Mesothelial cell of epicardium (in vitro differentiated cells): ENCODE results near the gene OTOL1. TPM values are rescaled to one million over a fixed set of nuclear protein-coding genes. Genes with fewer than 3 reads are reported as not detected.

Source experiments
- DNase-seq, 2 experiments: peaks; one replicate each; pipeline ENCODE4 v3.0.0; 2021; ENCODE audit warnings: low spot score in 2 of 2; ENCODE audit not compliant: unreplicated experiment in 2 of 2
- H3K27ac Mint-ChIP-seq: 2 replicates; pipeline ENCODE4 v1.8.0; 2021; ENCODE audit warnings: mixed read lengths
- H3K27me3 Mint-ChIP-seq: 2 replicates; pipeline ENCODE4 v1.8.0; 2021; ENCODE audit warnings: low read depth, mixed read lengths
- H3K36me3 Mint-ChIP-seq: 2 replicates; pipeline ENCODE4 v1.8.0; 2021; ENCODE audit warnings: mixed read lengths
- H3K4me1 Mint-ChIP-seq: 2 replicates; pipeline ENCODE4 v1.8.0; 2021; ENCODE audit warnings: mixed read lengths
- H3K4me3 Mint-ChIP-seq: 2 replicates; pipeline ENCODE4 v1.8.0; 2021; ENCODE audit warnings: mild to moderate bottlenecking, moderate library complexity, mixed read lengths
- H3K9me3 Mint-ChIP-seq: 2 replicates; pipeline ENCODE4 v1.8.0; 2021; ENCODE audit warnings: mixed read lengths
- total RNA-seq: library from RNA; stranded (reverse); gene quantifications from 3 replicates; pipeline ENCODE4 v1.2.1, GENCODE V29; 2021
- TF ChIP-seq, protein P1 (sequence below): fragments of 200-600 bp; sonication (generic); IDR thresholded peaks from one replicate; pipeline ENCODE4 v1.5.0; 2021; ENCODE audit warnings: antibody characterized with exemption; ENCODE audit not compliant: unreplicated experiment

OTOL1 gene
- not detected in 3 replicates for total RNA-seq

DNA sequence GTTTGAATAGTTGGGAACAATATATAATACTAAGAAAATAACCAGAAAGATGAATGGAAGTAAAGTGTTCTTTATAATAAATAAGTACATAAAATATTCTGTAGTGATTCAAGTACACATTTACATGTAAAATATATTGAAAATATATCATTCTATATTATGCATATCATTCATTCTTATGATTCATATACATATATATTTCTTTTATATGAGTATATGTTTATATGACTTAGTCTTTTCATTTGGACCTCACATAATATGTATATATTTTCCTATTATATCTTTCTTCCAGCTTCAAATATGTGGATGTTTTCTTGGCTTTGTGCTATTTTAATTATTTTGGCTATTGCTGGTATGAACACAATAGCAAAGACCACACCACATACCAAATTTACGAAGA lies at the start of gene OTOL1:
OTOL1 (plus strand) TSS at position 301 of the 400 bp plus-strand sequence; CDS start at position 301, 0 bp downstream.
- Mint-ChIP-seq H3K27ac (no peak within 1 kb of the TSS), H3K9me3 (peaks cover 19% of the 10 kb centered on the region), H3K27me3 (peaks cover 2% of the 10 kb centered on the region), H3K4me1 (peaks cover 9% of the 10 kb centered on the region), H3K4me3 (no peak within 1 kb of the TSS), H3K36me3 (peaks cover 5% of the 10 kb centered on the region)
- TF ChIP-seq, protein P1, sequence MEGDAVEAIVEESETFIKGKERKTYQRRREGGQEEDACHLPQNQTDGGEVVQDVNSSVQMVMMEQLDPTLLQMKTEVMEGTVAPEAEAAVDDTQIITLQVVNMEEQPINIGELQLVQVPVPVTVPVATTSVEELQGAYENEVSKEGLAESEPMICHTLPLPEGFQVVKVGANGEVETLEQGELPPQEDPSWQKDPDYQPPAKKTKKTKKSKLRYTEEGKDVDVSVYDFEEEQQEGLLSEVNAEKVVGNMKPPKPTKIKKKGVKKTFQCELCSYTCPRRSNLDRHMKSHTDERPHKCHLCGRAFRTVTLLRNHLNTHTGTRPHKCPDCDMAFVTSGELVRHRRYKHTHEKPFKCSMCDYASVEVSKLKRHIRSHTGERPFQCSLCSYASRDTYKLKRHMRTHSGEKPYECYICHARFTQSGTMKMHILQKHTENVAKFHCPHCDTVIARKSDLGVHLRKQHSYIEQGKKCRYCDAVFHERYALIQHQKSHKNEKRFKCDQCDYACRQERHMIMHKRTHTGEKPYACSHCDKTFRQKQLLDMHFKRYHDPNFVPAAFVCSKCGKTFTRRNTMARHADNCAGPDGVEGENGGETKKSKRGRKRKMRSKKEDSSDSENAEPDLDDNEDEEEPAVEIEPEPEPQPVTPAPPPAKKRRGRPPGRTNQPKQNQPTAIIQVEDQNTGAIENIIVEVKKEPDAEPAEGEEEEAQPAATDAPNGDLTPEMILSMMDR, result no peak
- no peak for DNase-seq

DNA sequence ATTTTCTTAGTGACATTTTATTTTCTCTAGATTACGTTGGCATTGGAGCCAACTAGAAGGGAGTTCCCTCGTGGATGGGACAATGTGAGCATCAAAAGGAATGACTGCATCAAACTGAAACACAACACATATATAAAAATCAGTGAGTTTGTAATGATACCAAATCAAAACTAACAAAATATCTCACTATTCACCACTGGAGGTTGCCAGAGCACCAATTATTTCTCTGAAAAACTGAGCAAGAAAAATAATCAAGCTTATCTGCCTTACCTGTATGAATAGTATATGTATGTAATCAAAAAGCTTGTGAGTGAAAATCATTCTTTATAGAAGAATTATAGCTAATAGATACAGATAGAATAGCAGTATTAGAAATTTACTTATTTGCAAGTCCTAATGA lies 46.8 kb upstream of the OTOL1 start:
- no peak overlapping the region for H3K4me3 Mint-ChIP-seq
- TF ChIP-seq, protein P1, result no peak
- H3K27me3 Mint-ChIP-seq, result no peaks in the 10 kb centered on the region
- H3K27ac Mint-ChIP-seq, result no peak overlapping the region
- peaks cover 5% of the 10 kb centered on the region for H3K9me3 Mint-ChIP-seq
- no peaks in the 10 kb centered on the region for H3K36me3 Mint-ChIP-seq
- no peak for DNase-seq
- peaks cover 2% of the 10 kb centered on the region for H3K4me1 Mint-ChIP-seq

DNA sequence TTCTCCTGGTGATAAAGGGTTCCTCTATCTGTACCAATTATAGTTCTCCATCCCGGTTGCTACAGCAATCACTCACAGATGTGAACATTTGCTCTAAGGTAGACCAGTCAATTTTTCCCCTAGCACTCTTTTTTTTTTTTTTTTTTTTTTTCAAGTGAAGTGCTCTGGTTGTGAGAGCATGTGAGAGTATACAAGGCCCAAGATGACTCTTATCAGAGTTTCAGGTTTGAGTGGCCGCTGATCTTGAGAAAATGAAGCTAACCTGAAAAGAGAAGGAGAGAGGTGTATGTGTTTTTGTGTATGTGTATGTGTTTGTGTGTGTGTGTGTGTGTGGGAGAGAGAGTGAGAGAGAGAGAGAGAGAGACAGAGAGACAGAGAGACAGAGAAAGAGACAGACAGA lies 44.4 kb upstream of the OTOL1 start:
- Mint-ChIP-seq H3K27me3 (no peaks in the 10 kb centered on the region), H3K27ac (no peak overlapping the region), H3K9me3 (peaks cover 12% of the 10 kb centered on the region), H3K4me3 (no peak overlapping the region), H3K36me3 (no peaks in the 10 kb centered on the region), H3K4me1 (peaks cover 2% of the 10 kb centered on the region)
- no peak for DNase-seq
- TF ChIP-seq, protein P1, result no peak

DNA sequence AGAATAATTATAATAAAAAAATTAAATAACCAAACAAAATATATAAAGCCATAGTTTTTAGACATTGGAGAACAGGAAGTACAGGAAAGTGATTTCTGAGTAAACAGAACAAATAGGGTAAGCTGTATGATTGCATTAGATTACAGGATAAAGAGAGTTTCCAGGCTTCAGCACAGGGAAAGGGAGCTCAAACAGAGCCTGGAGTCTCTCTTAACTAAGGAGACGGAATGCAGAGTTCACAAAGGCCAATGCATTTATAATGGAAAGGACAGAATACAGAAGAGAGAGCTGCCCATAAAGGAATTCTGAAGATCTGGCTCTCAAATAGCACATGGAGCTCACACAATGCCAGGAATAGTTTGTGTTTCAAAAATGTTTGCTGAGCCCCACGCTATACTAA lies 42.0 kb upstream of the OTOL1 start:
- H3K9me3 Mint-ChIP-seq, result peaks cover 8% of the 10 kb centered on the region
- peaks cover 2% of the 10 kb centered on the region for H3K4me1 Mint-ChIP-seq
- no peak overlapping the region for H3K27ac Mint-ChIP-seq
- TF ChIP-seq, protein P1, result no peak
- H3K36me3 Mint-ChIP-seq, result no peaks in the 10 kb centered on the region
- no peaks in the 10 kb centered on the region for H3K27me3 Mint-ChIP-seq
- DNase-seq, result no peak
- no peak overlapping the region for H3K4me3 Mint-ChIP-seq

DNA sequence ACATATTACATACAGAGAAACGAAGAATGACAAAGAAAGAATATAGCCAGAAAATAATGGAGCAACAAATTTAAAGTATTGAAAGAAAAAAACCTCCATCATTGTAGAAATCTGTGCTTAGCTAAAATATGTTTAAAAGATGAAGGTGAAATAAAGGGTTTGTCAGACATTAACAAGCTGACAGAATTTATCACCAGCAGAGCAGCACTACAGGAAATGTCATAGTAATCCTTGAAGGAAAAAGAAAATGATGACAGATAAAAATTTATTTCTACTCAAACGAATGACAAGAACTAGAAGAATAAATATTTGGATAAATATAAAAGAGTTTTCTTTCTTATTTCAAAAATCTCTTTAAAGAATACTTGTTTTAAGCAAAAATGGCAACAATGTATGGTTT lies 40.6 kb upstream of the OTOL1 start:
- no peak for DNase-seq
- peaks cover 2% of the 10 kb centered on the region for H3K4me1 Mint-ChIP-seq
- H3K9me3 Mint-ChIP-seq, result peaks cover 8% of the 10 kb centered on the region
- no peaks in the 10 kb centered on the region for H3K27me3 Mint-ChIP-seq
- no peak overlapping the region for H3K27ac Mint-ChIP-seq
- no peaks in the 10 kb centered on the region for H3K36me3 Mint-ChIP-seq
- TF ChIP-seq, protein P1, result no peak
- no peak overlapping the region for H3K4me3 Mint-ChIP-seq

DNA sequence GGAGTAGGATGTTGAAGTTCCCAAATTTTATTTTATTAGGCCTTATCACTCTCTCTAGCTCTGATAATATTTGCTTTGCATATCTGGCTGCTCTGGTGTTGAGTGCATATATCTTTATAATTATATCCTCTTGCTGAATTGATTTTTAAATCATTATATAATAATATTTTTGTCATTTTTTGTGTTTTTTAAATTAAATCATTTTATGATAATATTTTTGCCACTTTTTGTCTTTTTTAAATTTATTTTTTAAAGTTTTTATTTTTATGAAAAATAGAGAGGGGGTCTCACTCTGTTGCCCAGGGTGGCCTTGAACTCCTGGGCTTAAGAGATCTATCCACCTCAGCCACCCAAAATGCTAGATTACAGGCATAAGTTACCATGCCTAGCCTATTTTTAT lies 34.5 kb upstream of the OTOL1 start:
- H3K4me3 Mint-ChIP-seq, result no peak overlapping the region
- no peaks in the 10 kb centered on the region for H3K27me3 Mint-ChIP-seq
- no peaks in the 10 kb centered on the region for H3K4me1 Mint-ChIP-seq
- TF ChIP-seq, protein P1, result no peak
- DNase-seq, result no peak
- H3K27ac Mint-ChIP-seq, result no peak overlapping the region
- no peaks in the 10 kb centered on the region for H3K36me3 Mint-ChIP-seq
- peaks cover 20% of the 10 kb centered on the region for H3K9me3 Mint-ChIP-seq
